GM12892 (cell line): ENCODE measurements around the gene MTPN.

Experiments
- DNase-seq: peaks from one replicate; pipeline ENCODE4 v3.0.0; 2011; ENCODE audit not compliant: insufficient read length
- FAIRE-seq: peaks from 2 replicates; lab custom pipeline; 2011; peaks lifted over from hg19 to GRCh38; lab: Jason Lieb, UNC
- POLR2A ChIP-seq: IDR thresholded peaks from 2 replicates; pipeline ENCODE4 v1.6.1; 2011; ENCODE audit warnings: low read depth, low read length, control low read depth
- POLR2AphosphoS5 ChIP-seq: IDR thresholded peaks from 2 replicates; pipeline ENCODE4 v1.6.1; 2011; ENCODE audit warnings: low read depth, low read length, control low read depth
- TAF1 ChIP-seq: IDR thresholded peaks from 2 replicates; pipeline ENCODE4 v1.6.1; 2011; ENCODE audit warnings: low read depth, mild to moderate bottlenecking, control low read depth, low read length, borderline replicate concordance

The MTPN gene

GRCh38 chr7:135930565-135931461 is 46.3 kb downstream of the MTPN start:
- DNase-seq (no peak), FAIRE-seq (peak; percentile 24)
- TF ChIP-seq TAF1 = no peak
- TF ChIP-seq POLR2A = no peak

GRCh38 chr7:135929722-135930141 is 47.4 kb downstream of the MTPN start:
- FAIRE-seq (no peak), DNase-seq (no peak)
- TF ChIP-seq POLR2A (no peak), TAF1 (no peak), POLR2AphosphoS5 (no peak)

GRCh38 chr7:135929249-135929648 is 47.9 kb downstream of the MTPN start:
- TF ChIP-seq POLR2AphosphoS5 = no peak
- TF ChIP-seq TAF1 = no peak
- no peak for TF ChIP-seq POLR2A
- no peak for DNase-seq
- FAIRE-seq = no peak

GRCh38 chr7:135928136-135928535 is 49.0 kb downstream of the MTPN start:
- DNase-seq (no peak), FAIRE-seq (no peak)
- no peak for TF ChIP-seq POLR2AphosphoS5
- no peak for TF ChIP-seq TAF1

- FAIRE-seq (no peak), DNase-seq (no peak)
- TF ChIP-seq POLR2AphosphoS5 (0 out of 2 replicates have a peak, but pooled peaks have one; percentile 22), TAF1 (no peak)
Measured at GRCh38 chr7:135925210-135925609, 51.9 kb downstream of the MTPN start.

GRCh38 chr7:135924302-135924701 is 52.9 kb downstream of the MTPN start:
- no peak for FAIRE-seq
- no peak for DNase-seq
- TF ChIP-seq TAF1 (no peak), POLR2A (no peak), POLR2AphosphoS5 (no peak)

- FAIRE-seq = no peak
- no peak for TF ChIP-seq POLR2AphosphoS5
- no peak for TF ChIP-seq TAF1
- no peak for TF ChIP-seq POLR2A
- no peak for DNase-seq
Measured at GRCh38 chr7:135922263-135922662, 54.9 kb downstream of the MTPN start.

- no peak for FAIRE-seq
- TF ChIP-seq TAF1 (no peak), POLR2AphosphoS5 (no peak), POLR2A (no peak)
Measured at GRCh38 chr7:135920478-135920877, 56.7 kb downstream of the MTPN start.

GRCh38 chr7:135919071-135919841 is 57.9 kb downstream of the MTPN start:
- DNase-seq (no peak), FAIRE-seq (no peak)
- TF ChIP-seq POLR2AphosphoS5 (no peak), POLR2A (no peak), TAF1 (no peak)

More at GRCh38 chr7:135920478-135920877, 56.7 kb downstream of the MTPN start:
- no peak for DNase-seq

GRCh38 chr7:135918134-135918533 is 59.0 kb downstream of the MTPN start:
- DNase-seq (no peak), FAIRE-seq (no peak)
- no peak for TF ChIP-seq POLR2A
- no peak for TF ChIP-seq TAF1

- DNase-seq = no peak
Measured at GRCh38 chr7:135917721-135918120, 59.4 kb downstream of the MTPN start.

GRCh38 chr7:135914346-135914745 is 62.8 kb downstream of the MTPN start:
- FAIRE-seq (no peak), DNase-seq (no peak)
- TF ChIP-seq TAF1 (no peak), POLR2AphosphoS5 (no peak), POLR2A (no peak)

More at GRCh38 chr7:135917721-135918120, 59.4 kb downstream of the MTPN start:
- no peak for TF ChIP-seq POLR2AphosphoS5
- no peak for TF ChIP-seq TAF1
- TF ChIP-seq POLR2A = no peak
- FAIRE-seq = no peak
